Neural progenitor cell (in vitro differentiated cells): ENCODE measurements around the gene TPSD1. TPM values are rescaled to one million over a fixed set of nuclear protein-coding genes. Genes with fewer than 3 reads are reported as not detected.

ENCODE experiments used
- DNase-seq: peaks from one replicate; pipeline ENCODE4 v3.0.0-alpha.2; 2016; ENCODE audit warnings: low spot score
- H2AFZ ChIP-seq: fragments of 200-600 bp; sonication (generic); replicated peaks from 2 replicates; pipeline ENCODE4 v1.6.1; 2016; ENCODE audit warnings: antibody characterized with exemption
- H3F3A ChIP-seq: fragments of 200-600 bp; sonication (generic); 2 replicates; pipeline ENCODE4 v1.6.1; 2016; ENCODE audit warnings: antibody characterized with exemption, low read depth
- H3K27ac ChIP-seq: fragments of 200-600 bp; sonication (generic); 2 replicates; pipeline ENCODE4 v1.5.1; 2016; ENCODE audit warnings: mild to moderate bottlenecking
- H3K27me3 ChIP-seq: fragments of 200-600 bp; sonication (generic); 2 replicates; pipeline ENCODE4 v1.6.1; 2016; ENCODE audit warnings: mild to moderate bottlenecking, moderate library complexity
- H3K36me3 ChIP-seq: fragments of 200-600 bp; sonication (generic); 2 replicates; pipeline ENCODE4 v1.5.1; 2016
- H3K4me1 ChIP-seq: fragments of 200-600 bp; sonication (generic); 2 replicates; pipeline ENCODE4 v1.6.1; 2016; ENCODE audit warnings: mixed run types
- H3K4me2 ChIP-seq: fragments of 200-600 bp; sonication (generic); 2 replicates; pipeline ENCODE4 v1.6.1; 2016
- H3K4me3 ChIP-seq: fragments of 200-600 bp; sonication (generic); 2 replicates; pipeline ENCODE4 v1.5.1; 2016
- H3K79me2 ChIP-seq: fragments of 200-600 bp; sonication (generic); 2 replicates; pipeline ENCODE4 v1.6.1; 2016; ENCODE audit warnings: low read depth
- H3K9ac ChIP-seq: fragments of 200-600 bp; sonication (generic); 2 replicates; pipeline ENCODE4 v1.6.1; 2016
- H3K9me3 ChIP-seq: fragments of 200-600 bp; sonication (generic); 2 replicates; pipeline ENCODE4 v1.5.1; 2016; ENCODE audit warnings: low read depth
- H4K20me1 ChIP-seq: fragments of 200-600 bp; sonication (generic); 2 replicates; pipeline ENCODE4 v1.6.1; 2016; ENCODE audit warnings: low read depth
- H3K27ac Mint-ChIP-seq: 3 replicates; pipeline ENCODE4 v1.8.0; 2021; ENCODE audit warnings: mixed read lengths
- H3K27me3 Mint-ChIP-seq: 2 replicates; pipeline ENCODE4 v1.8.0; 2022; ENCODE audit warnings: low read depth, mild to moderate bottlenecking, inconsistent platforms, moderate library complexity, mixed read lengths; ENCODE audit not compliant: insufficient read depth
- H3K36me3 Mint-ChIP-seq: 3 replicates; pipeline ENCODE4 v1.8.0; 2021; ENCODE audit warnings: mixed read lengths
- H3K4me1 Mint-ChIP-seq: 3 replicates; pipeline ENCODE4 v1.8.0; 2021; ENCODE audit warnings: mixed read lengths
- H3K4me3 Mint-ChIP-seq: 3 replicates; pipeline ENCODE4 v1.8.0; 2021; ENCODE audit warnings: mild to moderate bottlenecking, moderate library complexity, mixed read lengths
- H3K9me3 Mint-ChIP-seq: 3 replicates; pipeline ENCODE4 v1.8.0; 2020; ENCODE audit warnings: mixed read lengths
- EZH2 ChIP-seq: fragments of 200-600 bp; sonication (generic); IDR thresholded peaks from 2 replicates; pipeline ENCODE4 v1.6.1; 2017; ENCODE audit warnings: antibody characterized with exemption, mild to moderate bottlenecking, moderate library complexity
- EZH2phosphoT487 ChIP-seq: fragments of 200-600 bp; sonication (generic); IDR thresholded peaks from 2 replicates; pipeline ENCODE4 v1.6.1; 2017; ENCODE audit warnings: antibody characterized with exemption
- total RNA-seq: library from RNA; depleted of rRNA; stranded (reverse); fragments of >200 nt; gene quantifications from 2 replicates; pipeline ENCODE4 v1.2.3, GENCODE V29; 2015; ENCODE audit warnings: low replicate concordance
- TF ChIP-seq, protein P1 (sequence below): fragments of 200-600 bp; sonication (generic); IDR thresholded peaks from 2 replicates; pipeline ENCODE4 v1.5.1; 2017; ENCODE audit warnings: antibody characterized with exemption, mild to moderate bottlenecking

TPSD1 gene
- total RNA-seq, 1 donor from 2014 or later: not detected

DNA sequence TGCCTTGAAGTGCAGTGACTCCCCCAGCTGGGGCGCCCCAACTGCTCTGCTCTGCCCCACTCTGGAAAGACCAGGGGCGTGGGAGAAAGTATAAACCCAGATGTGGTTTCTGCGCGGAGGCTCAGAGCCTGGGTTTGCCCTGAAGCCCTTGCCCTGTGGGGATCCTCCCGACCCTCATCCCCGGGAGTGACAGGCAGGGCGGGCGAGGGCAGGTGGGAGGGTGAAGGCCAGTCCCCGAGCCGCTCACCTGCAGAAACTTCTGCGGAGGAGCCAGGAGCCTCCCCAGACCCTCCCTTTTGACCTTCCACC is 3.8 kb downstream of the TPSD1 start:
- H3F3A ChIP-seq: peaks cover 5% of the 10 kb centered on the region
- H3K4me2 ChIP-seq: no peak overlapping the region
- no peaks in the 10 kb centered on the region for H3K36me3 ChIP-seq
- H3K79me2 ChIP-seq: no peaks in the 10 kb centered on the region
- Mint-ChIP-seq H3K9me3 (peaks cover 3% of the 10 kb centered on the region), H3K4me3 (no peak overlapping the region), H3K4me1 (peaks cover 7% of the 10 kb centered on the region), H3K27me3 (peaks cover 31% of the 10 kb centered on the region), H3K36me3 (no peaks in the 10 kb centered on the region), H3K27ac (no peak overlapping the region)
- TF ChIP-seq, protein P1, sequence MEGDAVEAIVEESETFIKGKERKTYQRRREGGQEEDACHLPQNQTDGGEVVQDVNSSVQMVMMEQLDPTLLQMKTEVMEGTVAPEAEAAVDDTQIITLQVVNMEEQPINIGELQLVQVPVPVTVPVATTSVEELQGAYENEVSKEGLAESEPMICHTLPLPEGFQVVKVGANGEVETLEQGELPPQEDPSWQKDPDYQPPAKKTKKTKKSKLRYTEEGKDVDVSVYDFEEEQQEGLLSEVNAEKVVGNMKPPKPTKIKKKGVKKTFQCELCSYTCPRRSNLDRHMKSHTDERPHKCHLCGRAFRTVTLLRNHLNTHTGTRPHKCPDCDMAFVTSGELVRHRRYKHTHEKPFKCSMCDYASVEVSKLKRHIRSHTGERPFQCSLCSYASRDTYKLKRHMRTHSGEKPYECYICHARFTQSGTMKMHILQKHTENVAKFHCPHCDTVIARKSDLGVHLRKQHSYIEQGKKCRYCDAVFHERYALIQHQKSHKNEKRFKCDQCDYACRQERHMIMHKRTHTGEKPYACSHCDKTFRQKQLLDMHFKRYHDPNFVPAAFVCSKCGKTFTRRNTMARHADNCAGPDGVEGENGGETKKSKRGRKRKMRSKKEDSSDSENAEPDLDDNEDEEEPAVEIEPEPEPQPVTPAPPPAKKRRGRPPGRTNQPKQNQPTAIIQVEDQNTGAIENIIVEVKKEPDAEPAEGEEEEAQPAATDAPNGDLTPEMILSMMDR: no peak
- H3K4me3 ChIP-seq: no peak overlapping the region
- no peaks in the 10 kb centered on the region for H3K9me3 ChIP-seq
- no peaks in the 10 kb centered on the region for H4K20me1 ChIP-seq
- peaks cover 4% of the 10 kb centered on the region for H3K4me1 ChIP-seq
- H3K9ac ChIP-seq: no peak overlapping the region
- H2AFZ ChIP-seq: no peak overlapping the region
- DNase-seq: no peak
- peaks cover 37% of the 10 kb centered on the region for H3K27me3 ChIP-seq
- no peak overlapping the region for H3K27ac ChIP-seq

DNA sequence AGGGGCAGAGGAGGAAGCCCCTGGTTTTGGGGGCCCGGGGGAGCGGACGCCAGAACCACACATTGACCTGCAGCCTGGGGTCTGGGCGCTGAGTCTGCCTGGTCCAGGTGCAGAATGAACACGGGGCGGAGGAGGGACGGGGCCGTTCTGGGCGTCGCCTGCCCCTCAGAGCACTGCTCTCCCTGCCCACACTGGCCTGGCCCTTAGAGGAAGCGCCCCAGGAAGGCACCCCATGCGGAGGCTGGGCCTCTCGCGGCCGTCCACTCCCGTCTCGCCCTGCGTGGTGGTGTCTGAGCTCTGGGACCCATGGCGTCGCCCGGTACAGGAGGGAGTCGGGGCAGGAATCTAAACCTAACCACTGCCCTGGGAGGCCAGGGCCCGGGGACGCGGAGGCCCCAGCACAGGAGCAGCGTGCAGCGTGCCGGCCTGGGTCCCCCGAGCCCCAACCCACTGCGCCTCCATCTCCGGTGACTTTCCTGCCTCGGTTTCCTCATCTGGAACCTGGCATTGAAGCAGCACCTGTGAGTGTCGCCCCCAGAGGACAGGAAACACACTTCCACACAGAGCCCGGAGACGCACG is 4.3 kb downstream of the TPSD1 start:
- peaks cover 7% of the 10 kb centered on the region for H3K4me1 Mint-ChIP-seq
- Histone ChIP-seq H3K79me2 (no peaks in the 10 kb centered on the region), H3K4me2 (no peak overlapping the region), H3K4me1 (peaks cover 4% of the 10 kb centered on the region), H3K27me3 (peaks cover 37% of the 10 kb centered on the region), H3K9me3 (no peaks in the 10 kb centered on the region), H4K20me1 (no peaks in the 10 kb centered on the region), H2AFZ (no peak overlapping the region), H3K36me3 (no peaks in the 10 kb centered on the region), H3K9ac (no peak overlapping the region), H3K4me3 (no peak overlapping the region), H3F3A (peaks cover 7% of the 10 kb centered on the region), H3K27ac (no peak overlapping the region)
- no peaks in the 10 kb centered on the region for H3K36me3 Mint-ChIP-seq
- peaks cover 6% of the 10 kb centered on the region for H3K9me3 Mint-ChIP-seq
- no peak for TF ChIP-seq EZH2phosphoT487
- no peak for TF ChIP-seq EZH2
- TF ChIP-seq, protein P1: no peak
- no peak overlapping the region for H3K4me3 Mint-ChIP-seq
- H3K27ac Mint-ChIP-seq: no peak overlapping the region
- peaks cover 33% of the 10 kb centered on the region for H3K27me3 Mint-ChIP-seq
- no peak for DNase-seq

DNA sequence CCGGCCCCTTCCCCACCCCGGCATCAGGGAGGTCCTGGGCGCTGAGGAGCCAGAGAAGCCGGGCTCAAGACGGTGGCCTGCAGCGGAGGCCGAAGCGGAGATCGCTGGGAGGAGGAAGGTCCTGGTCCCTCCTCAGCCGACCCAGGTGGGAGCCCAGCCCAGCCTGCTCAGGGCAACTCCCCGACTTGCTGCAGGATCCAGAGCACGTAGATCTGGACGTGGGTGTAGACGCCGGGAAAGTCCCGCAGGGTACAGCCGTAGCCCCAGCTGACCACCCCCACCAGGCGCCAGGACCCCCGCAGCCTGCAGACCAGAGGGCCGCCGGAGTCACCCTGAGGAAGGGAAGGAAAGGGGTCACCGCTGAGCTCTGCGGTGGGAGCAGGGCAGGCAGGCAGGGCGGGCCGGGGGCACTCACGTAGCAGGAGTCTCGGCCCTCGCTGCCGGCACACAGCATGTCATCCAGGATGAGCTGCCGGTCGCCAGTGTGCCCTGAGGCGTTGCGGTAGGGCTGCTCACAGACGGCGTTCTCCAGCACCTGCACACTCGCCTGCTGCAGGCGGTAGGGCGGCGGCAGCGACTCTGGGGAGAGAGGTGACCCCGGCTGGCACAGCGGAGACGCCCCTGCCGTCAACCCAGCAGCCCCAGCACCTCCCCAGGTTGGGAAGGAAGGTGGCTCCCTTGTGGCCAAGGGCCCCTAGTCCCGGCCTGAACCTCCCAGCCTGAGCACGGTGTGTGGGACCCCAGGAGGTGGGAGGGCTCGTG is 5.4 kb downstream of the TPSD1 start:
- Histone ChIP-seq H3K9me3 (no peaks in the 10 kb centered on the region), H3F3A (peaks cover 10% of the 10 kb centered on the region), H4K20me1 (no peaks in the 10 kb centered on the region), H2AFZ (no peak overlapping the region), H3K4me1 (peaks cover 4% of the 10 kb centered on the region), H3K27me3 (peaks cover 37% of the 10 kb centered on the region), H3K4me2 (no peak overlapping the region), H3K9ac (no peak overlapping the region), H3K4me3 (no peak overlapping the region), H3K27ac (no peak overlapping the region), H3K79me2 (no peaks in the 10 kb centered on the region), H3K36me3 (no peaks in the 10 kb centered on the region)
- peaks cover 6% of the 10 kb centered on the region for H3K9me3 Mint-ChIP-seq
- H3K4me1 Mint-ChIP-seq: peaks cover 7% of the 10 kb centered on the region
- no peak overlapping the region for H3K27ac Mint-ChIP-seq
- H3K27me3 Mint-ChIP-seq: peaks cover 36% of the 10 kb centered on the region
- H3K4me3 Mint-ChIP-seq: no peak overlapping the region
- H3K36me3 Mint-ChIP-seq: no peaks in the 10 kb centered on the region
- TF ChIP-seq EZH2phosphoT487: no peak
- no peak for DNase-seq

DNA sequence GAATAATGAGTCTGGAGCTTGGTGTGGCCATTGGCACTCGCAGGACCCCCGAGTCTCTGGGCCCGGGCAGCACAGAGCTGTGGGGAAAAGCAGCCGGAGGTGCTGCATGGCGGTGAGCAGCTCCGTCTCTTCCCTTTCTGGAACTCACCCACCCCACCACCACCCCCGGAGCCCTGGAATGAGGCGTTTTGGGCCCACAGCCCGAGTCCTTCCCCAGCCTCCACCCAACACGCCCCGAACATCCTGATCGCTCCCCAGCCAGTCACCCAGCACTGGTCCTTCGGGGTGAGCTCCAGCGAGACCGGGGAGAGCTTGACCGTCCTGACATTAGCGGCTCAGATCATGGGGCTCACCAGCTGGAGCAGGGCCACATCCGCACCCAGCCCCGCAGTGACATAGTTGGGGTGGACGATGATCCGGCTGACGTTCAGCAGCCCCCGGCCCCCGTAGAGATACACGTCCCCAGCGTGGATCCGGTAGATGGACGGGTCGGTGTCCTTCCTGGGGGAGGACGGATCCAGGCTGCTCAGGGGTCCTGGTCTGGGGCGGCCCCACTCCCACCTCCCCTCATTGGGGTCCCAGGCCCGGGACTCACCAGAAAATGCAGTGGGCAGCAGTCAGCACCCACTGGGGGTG is 6.5 kb downstream of the TPSD1 start:
- H3K4me2 ChIP-seq: no peak overlapping the region
- H3K4me3 Mint-ChIP-seq: no peak overlapping the region
- H3K27ac Mint-ChIP-seq: no peak overlapping the region
- no peak for DNase-seq
- H3K4me1 ChIP-seq: peaks cover 4% of the 10 kb centered on the region
- peaks cover 6% of the 10 kb centered on the region for H3K9me3 Mint-ChIP-seq
- no peak overlapping the region for H3K4me3 ChIP-seq
- H4K20me1 ChIP-seq: no peaks in the 10 kb centered on the region
- no peak overlapping the region for H3K9ac ChIP-seq
- peaks cover 10% of the 10 kb centered on the region for H3F3A ChIP-seq
- H3K4me1 Mint-ChIP-seq: peaks cover 5% of the 10 kb centered on the region
- H3K27ac ChIP-seq: no peak overlapping the region
- no peaks in the 10 kb centered on the region for H3K36me3 ChIP-seq
- H3K27me3 ChIP-seq: peaks cover 37% of the 10 kb centered on the region
- no peaks in the 10 kb centered on the region for H3K79me2 ChIP-seq
- H2AFZ ChIP-seq: no peak overlapping the region
- H3K9me3 ChIP-seq: no peaks in the 10 kb centered on the region
- H3K27me3 Mint-ChIP-seq: peaks cover 38% of the 10 kb centered on the region
- TF ChIP-seq EZH2phosphoT487 (no peak), EZH2 (no peak)
- H3K36me3 Mint-ChIP-seq: no peaks in the 10 kb centered on the region
